Peyer's patch (tissue), 4 donors: ENCODE results near the gene P2RX5.

Experiments
- POLR2A ChIP-seq, 2 donors: fragments of 450-650 bp; IDR thresholded peaks; one replicate each; pipeline ENCODE4 v1.5.1; 2017; ENCODE audit warnings: antibody characterized with exemption in 2 of 2, mild to moderate bottlenecking in 2 of 2, moderate library complexity in 2 of 2
- TF ChIP-seq, protein P1 (sequence below), 6 experiments: fragments of 450-650 bp in 4 of 6; fragments of 200-600 bp in 2 of 6; sonication (generic) in 1 of 6; IDR thresholded peaks; one replicate each; pipeline ENCODE4 v1.5.1; 2017 to 2019; ENCODE audit warnings: antibody characterized with exemption in 6 of 6, mild to moderate bottlenecking in 3 of 6, moderate library complexity in 1 of 6

DNA sequence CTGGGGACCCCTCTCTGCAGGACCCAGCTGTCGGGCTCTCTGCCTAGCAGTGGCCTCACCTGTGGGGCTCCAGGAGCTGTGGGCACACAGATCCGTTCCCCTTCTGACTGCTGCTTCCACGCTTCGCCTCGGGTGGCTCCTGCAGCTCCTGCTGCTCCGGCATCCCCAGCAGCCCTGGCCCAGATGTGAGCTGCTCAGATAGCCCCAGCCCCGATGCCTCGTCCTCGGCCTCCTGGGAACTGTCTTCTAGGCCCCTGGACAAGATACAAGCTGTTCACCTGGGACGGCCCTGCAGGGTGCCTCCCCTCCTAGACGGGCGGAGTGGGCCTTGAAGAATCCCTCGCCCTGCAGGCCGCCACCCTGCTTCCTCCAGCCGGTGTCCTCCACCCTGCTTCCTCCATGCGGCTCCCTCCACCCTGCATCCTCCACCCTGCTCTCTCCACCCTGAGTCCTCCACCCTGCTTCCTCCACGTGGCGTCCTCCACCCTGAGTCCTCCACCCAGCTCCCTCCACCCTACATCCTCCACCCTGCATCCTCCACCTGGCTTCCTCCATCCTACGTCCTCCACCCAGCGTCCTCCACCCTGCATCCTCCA, 16.3 kb downstream of the P2RX5 start:
- no peak for TF ChIP-seq POLR2A (IDR thresholded peaks at IDR 0.05)
- TF ChIP-seq, protein P1, sequence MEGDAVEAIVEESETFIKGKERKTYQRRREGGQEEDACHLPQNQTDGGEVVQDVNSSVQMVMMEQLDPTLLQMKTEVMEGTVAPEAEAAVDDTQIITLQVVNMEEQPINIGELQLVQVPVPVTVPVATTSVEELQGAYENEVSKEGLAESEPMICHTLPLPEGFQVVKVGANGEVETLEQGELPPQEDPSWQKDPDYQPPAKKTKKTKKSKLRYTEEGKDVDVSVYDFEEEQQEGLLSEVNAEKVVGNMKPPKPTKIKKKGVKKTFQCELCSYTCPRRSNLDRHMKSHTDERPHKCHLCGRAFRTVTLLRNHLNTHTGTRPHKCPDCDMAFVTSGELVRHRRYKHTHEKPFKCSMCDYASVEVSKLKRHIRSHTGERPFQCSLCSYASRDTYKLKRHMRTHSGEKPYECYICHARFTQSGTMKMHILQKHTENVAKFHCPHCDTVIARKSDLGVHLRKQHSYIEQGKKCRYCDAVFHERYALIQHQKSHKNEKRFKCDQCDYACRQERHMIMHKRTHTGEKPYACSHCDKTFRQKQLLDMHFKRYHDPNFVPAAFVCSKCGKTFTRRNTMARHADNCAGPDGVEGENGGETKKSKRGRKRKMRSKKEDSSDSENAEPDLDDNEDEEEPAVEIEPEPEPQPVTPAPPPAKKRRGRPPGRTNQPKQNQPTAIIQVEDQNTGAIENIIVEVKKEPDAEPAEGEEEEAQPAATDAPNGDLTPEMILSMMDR (IDR thresholded peaks at IDR 0.05), result no peak
